GM23338 (cell line): Measurements from ENCODE around the gene CRYBG2. TPM values are rescaled to one million over a fixed set of nuclear protein-coding genes. Genes with fewer than 3 reads are reported as not detected.

Source experiments
- ATAC-seq: fragments of 200-7000 bp; cut with Tn5 transposase; 3 replicates; pipeline ENCODE4 v1.9.1; 2020
- DNase-seq: peaks from one replicate; pipeline ENCODE4 v3.0.0-alpha.2; 2015; ENCODE audit warnings: low spot score
- H2AFZ ChIP-seq: fragments of 200-600 bp; sonication (generic); 2 replicates; pipeline ENCODE4 v1.8.0; 2016; ENCODE audit warnings: antibody characterized with exemption, mild to moderate bottlenecking, moderate library complexity
- H3F3A ChIP-seq: fragments of 200-600 bp; sonication (generic); replicated peaks from 2 replicates; pipeline ENCODE4 v1.8.0; 2017; ENCODE audit warnings: antibody characterized with exemption, mixed run types, low read depth
- H3K27ac ChIP-seq: fragments of 200-600 bp; sonication (generic); 2 replicates; pipeline ENCODE4 v1.6.1; 2016; ENCODE audit warnings: low read depth
- H3K27me3 ChIP-seq: fragments of 200-600 bp; sonication (generic); 2 replicates; pipeline ENCODE4 v1.8.0; 2016; ENCODE audit warnings: mild to moderate bottlenecking, mixed run types, moderate library complexity; ENCODE audit not compliant: insufficient read depth
- H3K36me3 ChIP-seq: fragments of 200-600 bp; sonication (generic); 2 replicates; pipeline ENCODE4 v1.8.0; 2016; ENCODE audit warnings: mild to moderate bottlenecking; ENCODE audit not compliant: insufficient read depth
- H3K4me1 ChIP-seq: fragments of 200-600 bp; sonication (generic); 2 replicates; pipeline ENCODE4 v1.8.0; 2016; ENCODE audit warnings: mild to moderate bottlenecking, moderate library complexity; ENCODE audit not compliant: insufficient read depth
- H3K4me2 ChIP-seq: fragments of 200-600 bp; sonication (generic); 2 replicates; pipeline ENCODE4 v1.7.1; 2017; ENCODE audit warnings: mixed run types
- H3K4me3 ChIP-seq: fragments of 200-600 bp; sonication (generic); 2 replicates; pipeline ENCODE4 v1.6.1; 2016; ENCODE audit warnings: mixed run types
- H3K79me2 ChIP-seq: fragments of 200-600 bp; sonication (generic); replicated peaks from 2 replicates; pipeline ENCODE4 v1.8.0; 2017; ENCODE audit warnings: mild to moderate bottlenecking; ENCODE audit not compliant: insufficient read depth
- H3K9me2 ChIP-seq: fragments of 200-600 bp; sonication (generic); 2 replicates; pipeline ENCODE4 v1.8.0; 2017; ENCODE audit not compliant: insufficient read depth
- H4K20me1 ChIP-seq: fragments of 200-600 bp; sonication (generic); replicated peaks from 2 replicates; pipeline ENCODE4 v1.8.0; 2017; ENCODE audit warnings: mild to moderate bottlenecking; ENCODE audit not compliant: insufficient read depth
- H3K27ac Mint-ChIP-seq: 2 replicates; pipeline ENCODE4 v1.8.0; 2020; ENCODE audit warnings: inconsistent platforms, mild to moderate bottlenecking, moderate library complexity, mixed read lengths
- H3K27me3 Mint-ChIP-seq: 3 replicates; pipeline ENCODE4 v1.8.0; 2022; ENCODE audit warnings: low read depth, mild to moderate bottlenecking, moderate library complexity, mixed read lengths, inconsistent platforms; ENCODE audit not compliant: insufficient read depth, poor library complexity
- H3K36me3 Mint-ChIP-seq: 3 replicates; pipeline ENCODE4 v1.8.0; 2021; ENCODE audit warnings: low read depth, mild to moderate bottlenecking, inconsistent platforms, moderate library complexity, mixed read lengths
- H3K4me1 Mint-ChIP-seq: 3 replicates; pipeline ENCODE4 v1.8.0; 2020; ENCODE audit warnings: mild to moderate bottlenecking, inconsistent platforms, mixed read lengths
- H3K4me3 Mint-ChIP-seq: 3 replicates; pipeline ENCODE4 v1.8.0; 2021; ENCODE audit warnings: moderate library complexity, mild to moderate bottlenecking, inconsistent platforms, mixed read lengths
- H3K9me3 Mint-ChIP-seq: 3 replicates; pipeline ENCODE4 v1.8.0; 2020; ENCODE audit warnings: moderate library complexity, mild to moderate bottlenecking, inconsistent platforms, mixed read lengths
- CREB1 ChIP-seq: fragments of 250-450 bp; sonication (Bioruptor Pico); IDR thresholded peaks from 2 replicates; pipeline ENCODE4 v1.5.0; 2020; ENCODE audit warnings: low read depth, mild to moderate bottlenecking, moderate library complexity
- EZH2 ChIP-seq: fragments of 200-600 bp; sonication (generic); IDR thresholded peaks from one replicate; pipeline ENCODE4 v1.8.0; 2017; ENCODE audit warnings: antibody characterized with exemption, mild to moderate bottlenecking, low read depth; ENCODE audit not compliant: unreplicated experiment
- EZH2phosphoT487 ChIP-seq: fragments of 200-600 bp; sonication (generic); IDR thresholded peaks from one replicate; pipeline ENCODE4 v1.8.1; 2018; ENCODE audit warnings: antibody characterized with exemption; ENCODE audit not compliant: unreplicated experiment
- JUNB ChIP-seq: IDR thresholded peaks from one replicate; pipeline ENCODE4 v1.6.1; 2016; ENCODE audit warnings: antibody characterized with exemption; ENCODE audit not compliant: unreplicated experiment
- NANOG ChIP-seq: IDR thresholded peaks from 2 replicates; pipeline ENCODE4 v1.6.1; 2016; ENCODE audit warnings: antibody characterized with exemption, borderline replicate concordance
- POLR2AphosphoS5 ChIP-seq: IDR thresholded peaks from 2 replicates; pipeline ENCODE4 v1.6.1; 2016; ENCODE audit warnings: antibody characterized with exemption, low read depth
- REST ChIP-seq: IDR thresholded peaks from one replicate; pipeline ENCODE4 v1.6.1; 2018; ENCODE audit warnings: antibody characterized with exemption; ENCODE audit not compliant: unreplicated experiment
- STAT1 ChIP-seq: IDR thresholded peaks from one replicate; pipeline ENCODE4 v1.6.1; 2016; ENCODE audit warnings: antibody characterized with exemption; ENCODE audit not compliant: unreplicated experiment
- ZNF114 ChIP-seq: fragments of 250-450 bp; sonication (Bioruptor Pico); IDR thresholded peaks from 2 replicates; pipeline ENCODE4 v1.5.0; 2020; ENCODE audit warnings: mild to moderate bottlenecking, moderate library complexity
- ZNF331 ChIP-seq: fragments of 250-450 bp; sonication (Bioruptor Pico); IDR thresholded peaks from 2 replicates; pipeline ENCODE4 v1.5.0; 2020; ENCODE audit warnings: low read depth, mild to moderate bottlenecking, moderate library complexity
- polyA plus RNA-seq: library from polyadenylated mRNA; unstranded; fragments of >200 nt; fragmentation: Nextera tagmentation; extraction: Ambion mirVana; gene quantifications from 2 replicates; pipeline ENCODE4 v1.2.1, GENCODE V29; 2016
- total RNA-seq: library from RNA; depleted of rRNA; stranded (reverse); fragments of >200 nt; shearing (Covaris generic); gene quantifications from 2 replicates; pipeline ENCODE4 v1.2.3, GENCODE V29; 2014
- TF ChIP-seq, protein P1 (sequence below), 2 experiments: fragments of 200-600 bp in 1 of 2; sonication (generic) in 1 of 2; conservative IDR thresholded peaks; 2 replicates each; pipeline versions ENCODE4 v1.5.1 to v1.6.1; 2016 to 2017; ENCODE audit warnings: antibody characterized with exemption in 2 of 2, low read depth in 2 of 2, mild to moderate bottlenecking in 2 of 2, moderate library complexity in 1 of 2
- TF ChIP-seq, protein P2 (sequence below): fragments of 250-450 bp; sonication (Bioruptor Pico); IDR thresholded peaks from 2 replicates; pipeline ENCODE4 v1.5.0; 2020; ENCODE audit warnings: mild to moderate bottlenecking, moderate library complexity
- TF ChIP-seq, protein P3 (sequence below): IDR thresholded peaks from 2 replicates; pipeline ENCODE4 v1.6.1; 2016; ENCODE audit warnings: antibody characterized with exemption

CRYBG2 gene
- total and polyA plus RNA-seq, 2 experiments from 2014 or later, result 17.6 to 18.4 TPM

GRCh38 chr1:26300578-26301275, 53.2 kb downstream of the CRYBG2 start:
- no peaks in the 10 kb centered on the region for H3K9me3 Mint-ChIP-seq
- Histone ChIP-seq H3K4me2 (no peak overlapping the region), H3K27ac (no peak overlapping the region), H3K4me1 (peaks cover 5% of the 10 kb centered on the region; the same call in 1 of the 2 replicates), H2AFZ (no peak overlapping the region), H3K36me3 (no peaks in the 10 kb centered on the region), H3K79me2 (0 out of 2 replicates have a peak, but pooled peaks cover 6% of the 10 kb centered on the region), H3K27me3 (no peaks in the 10 kb centered on the region), H3K4me3 (no peak overlapping the region), H4K20me1 (no peaks in the 10 kb centered on the region), H3F3A (0 out of 2 replicates have a peak, but pooled peaks cover under 1% of the 10 kb centered on the region), H3K9me2 (no peaks in the 10 kb centered on the region)
- H3K27ac Mint-ChIP-seq, result no peak overlapping the region
- peaks cover 5% of the 10 kb centered on the region for H3K27me3 Mint-ChIP-seq
- no peak for DNase-seq
- H3K4me1 Mint-ChIP-seq, result peaks cover 3% of the 10 kb centered on the region; the same call in 2 of the 3 replicates
- TF ChIP-seq, protein P1, sequence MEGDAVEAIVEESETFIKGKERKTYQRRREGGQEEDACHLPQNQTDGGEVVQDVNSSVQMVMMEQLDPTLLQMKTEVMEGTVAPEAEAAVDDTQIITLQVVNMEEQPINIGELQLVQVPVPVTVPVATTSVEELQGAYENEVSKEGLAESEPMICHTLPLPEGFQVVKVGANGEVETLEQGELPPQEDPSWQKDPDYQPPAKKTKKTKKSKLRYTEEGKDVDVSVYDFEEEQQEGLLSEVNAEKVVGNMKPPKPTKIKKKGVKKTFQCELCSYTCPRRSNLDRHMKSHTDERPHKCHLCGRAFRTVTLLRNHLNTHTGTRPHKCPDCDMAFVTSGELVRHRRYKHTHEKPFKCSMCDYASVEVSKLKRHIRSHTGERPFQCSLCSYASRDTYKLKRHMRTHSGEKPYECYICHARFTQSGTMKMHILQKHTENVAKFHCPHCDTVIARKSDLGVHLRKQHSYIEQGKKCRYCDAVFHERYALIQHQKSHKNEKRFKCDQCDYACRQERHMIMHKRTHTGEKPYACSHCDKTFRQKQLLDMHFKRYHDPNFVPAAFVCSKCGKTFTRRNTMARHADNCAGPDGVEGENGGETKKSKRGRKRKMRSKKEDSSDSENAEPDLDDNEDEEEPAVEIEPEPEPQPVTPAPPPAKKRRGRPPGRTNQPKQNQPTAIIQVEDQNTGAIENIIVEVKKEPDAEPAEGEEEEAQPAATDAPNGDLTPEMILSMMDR (conservative IDR thresholded peaks at IDR 0.05; ENCODE audit: low read depth in 2 of 2), result no peak
- TF ChIP-seq EZH2phosphoT487 (no peak), REST (no peak), ZNF331 (CRISPR knock-in tag) (no peak), STAT1 (no peak), EZH2 (no peak), POLR2AphosphoS5 (no peak), JUNB (no peak), NANOG (no peak), CREB1 (CRISPR knock-in tag) (no peak), ZNF114 (no peak)
- TF ChIP-seq, protein P2, sequence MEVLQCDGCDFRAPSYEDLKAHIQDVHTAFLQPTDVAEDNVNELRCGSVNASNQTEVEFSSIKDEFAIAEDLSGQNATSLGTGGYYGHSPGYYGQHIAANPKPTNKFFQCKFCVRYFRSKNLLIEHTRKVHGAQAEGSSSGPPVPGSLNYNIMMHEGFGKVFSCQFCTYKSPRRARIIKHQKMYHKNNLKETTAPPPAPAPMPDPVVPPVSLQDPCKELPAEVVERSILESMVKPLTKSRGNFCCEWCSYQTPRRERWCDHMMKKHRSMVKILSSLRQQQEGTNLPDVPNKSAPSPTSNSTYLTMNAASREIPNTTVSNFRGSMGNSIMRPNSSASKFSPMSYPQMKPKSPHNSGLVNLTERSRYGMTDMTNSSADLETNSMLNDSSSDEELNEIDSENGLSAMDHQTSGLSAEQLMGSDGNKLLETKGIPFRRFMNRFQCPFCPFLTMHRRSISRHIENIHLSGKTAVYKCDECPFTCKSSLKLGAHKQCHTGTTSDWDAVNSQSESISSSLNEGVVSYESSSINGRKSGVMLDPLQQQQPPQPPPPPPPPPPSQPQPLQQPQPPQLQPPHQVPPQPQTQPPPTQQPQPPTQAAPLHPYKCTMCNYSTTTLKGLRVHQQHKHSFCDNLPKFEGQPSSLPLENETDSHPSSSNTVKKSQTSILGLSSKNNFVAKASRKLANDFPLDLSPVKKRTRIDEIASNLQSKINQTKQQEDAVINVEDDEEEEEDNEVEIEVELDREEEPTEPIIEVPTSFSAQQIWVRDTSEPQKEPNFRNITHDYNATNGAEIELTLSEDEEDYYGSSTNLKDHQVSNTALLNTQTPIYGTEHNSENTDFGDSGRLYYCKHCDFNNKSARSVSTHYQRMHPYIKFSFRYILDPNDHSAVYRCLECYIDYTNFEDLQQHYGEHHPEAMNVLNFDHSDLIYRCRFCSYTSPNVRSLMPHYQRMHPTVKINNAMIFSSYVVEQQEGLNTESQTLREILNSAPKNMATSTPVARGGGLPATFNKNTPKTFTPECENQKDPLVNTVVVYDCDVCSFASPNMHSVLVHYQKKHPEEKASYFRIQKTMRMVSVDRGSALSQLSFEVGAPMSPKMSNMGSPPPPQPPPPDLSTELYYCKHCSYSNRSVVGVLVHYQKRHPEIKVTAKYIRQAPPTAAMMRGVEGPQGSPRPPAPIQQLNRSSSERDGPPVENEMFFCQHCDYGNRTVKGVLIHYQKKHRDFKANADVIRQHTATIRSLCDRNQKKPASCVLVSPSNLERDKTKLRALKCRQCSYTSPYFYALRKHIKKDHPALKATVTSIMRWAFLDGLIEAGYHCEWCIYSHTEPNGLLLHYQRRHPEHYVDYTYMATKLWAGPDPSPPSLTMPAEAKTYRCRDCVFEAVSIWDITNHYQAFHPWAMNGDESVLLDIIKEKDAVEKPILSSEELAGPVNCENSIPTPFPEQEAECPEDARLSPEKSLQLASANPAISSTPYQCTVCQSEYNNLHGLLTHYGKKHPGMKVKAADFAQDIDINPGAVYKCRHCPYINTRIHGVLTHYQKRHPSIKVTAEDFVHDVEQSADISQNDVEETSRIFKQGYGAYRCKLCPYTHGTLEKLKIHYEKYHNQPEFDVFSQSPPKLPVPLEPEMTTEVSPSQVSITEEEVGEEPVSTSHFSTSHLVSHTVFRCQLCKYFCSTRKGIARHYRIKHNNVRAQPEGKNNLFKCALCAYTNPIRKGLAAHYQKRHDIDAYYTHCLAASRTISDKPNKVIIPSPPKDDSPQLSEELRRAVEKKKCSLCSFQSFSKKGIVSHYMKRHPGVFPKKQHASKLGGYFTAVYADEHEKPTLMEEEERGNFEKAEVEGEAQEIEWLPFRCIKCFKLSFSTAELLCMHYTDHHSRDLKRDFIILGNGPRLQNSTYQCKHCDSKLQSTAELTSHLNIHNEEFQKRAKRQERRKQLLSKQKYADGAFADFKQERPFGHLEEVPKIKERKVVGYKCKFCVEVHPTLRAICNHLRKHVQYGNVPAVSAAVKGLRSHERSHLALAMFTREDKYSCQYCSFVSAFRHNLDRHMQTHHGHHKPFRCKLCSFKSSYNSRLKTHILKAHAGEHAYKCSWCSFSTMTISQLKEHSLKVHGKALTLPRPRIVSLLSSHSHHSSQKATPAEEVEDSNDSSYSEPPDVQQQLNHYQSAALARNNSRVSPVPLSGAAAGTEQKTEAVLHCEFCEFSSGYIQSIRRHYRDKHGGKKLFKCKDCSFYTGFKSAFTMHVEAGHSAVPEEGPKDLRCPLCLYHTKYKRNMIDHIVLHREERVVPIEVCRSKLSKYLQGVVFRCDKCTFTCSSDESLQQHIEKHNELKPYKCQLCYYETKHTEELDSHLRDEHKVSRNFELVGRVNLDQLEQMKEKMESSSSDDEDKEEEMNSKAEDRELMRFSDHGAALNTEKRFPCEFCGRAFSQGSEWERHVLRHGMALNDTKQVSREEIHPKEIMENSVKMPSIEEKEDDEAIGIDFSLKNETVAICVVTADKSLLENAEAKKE (CRISPR knock-in tag), result no peak
- TF ChIP-seq, protein P3, sequence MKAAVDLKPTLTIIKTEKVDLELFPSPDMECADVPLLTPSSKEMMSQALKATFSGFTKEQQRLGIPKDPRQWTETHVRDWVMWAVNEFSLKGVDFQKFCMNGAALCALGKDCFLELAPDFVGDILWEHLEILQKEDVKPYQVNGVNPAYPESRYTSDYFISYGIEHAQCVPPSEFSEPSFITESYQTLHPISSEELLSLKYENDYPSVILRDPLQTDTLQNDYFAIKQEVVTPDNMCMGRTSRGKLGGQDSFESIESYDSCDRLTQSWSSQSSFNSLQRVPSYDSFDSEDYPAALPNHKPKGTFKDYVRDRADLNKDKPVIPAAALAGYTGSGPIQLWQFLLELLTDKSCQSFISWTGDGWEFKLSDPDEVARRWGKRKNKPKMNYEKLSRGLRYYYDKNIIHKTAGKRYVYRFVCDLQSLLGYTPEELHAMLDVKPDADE, result no peak
- ATAC-seq, result no peak
- no peak overlapping the region for H3K4me3 Mint-ChIP-seq
- H3K36me3 Mint-ChIP-seq, result no peaks in the 10 kb centered on the region
